Thyroid gland (tissue), 4 donors: ENCODE results near the gene LPAR4.

ENCODE experiments used
- POLR2A ChIP-seq, 2 donors: fragments of 450-650 bp; IDR thresholded peaks; one replicate each; pipeline ENCODE4 v1.6.1; 2017; ENCODE audit warnings: antibody characterized with exemption in 2 of 2, mild to moderate bottlenecking in 2 of 2, moderate library complexity in 1 of 2
- TF ChIP-seq, protein P1 (sequence below), 6 experiments: fragments of 200-600 bp in 3 of 6; fragments of 450-650 bp in 3 of 6; sonication (generic) in 3 of 6; IDR thresholded peaks; one replicate each; pipeline ENCODE4 v1.5.1; 2016 to 2019; ENCODE audit warnings: antibody characterized with exemption in 6 of 6, mild to moderate bottlenecking in 2 of 6, inconsistent platforms in 1 of 6, moderate library complexity in 1 of 6

DNA sequence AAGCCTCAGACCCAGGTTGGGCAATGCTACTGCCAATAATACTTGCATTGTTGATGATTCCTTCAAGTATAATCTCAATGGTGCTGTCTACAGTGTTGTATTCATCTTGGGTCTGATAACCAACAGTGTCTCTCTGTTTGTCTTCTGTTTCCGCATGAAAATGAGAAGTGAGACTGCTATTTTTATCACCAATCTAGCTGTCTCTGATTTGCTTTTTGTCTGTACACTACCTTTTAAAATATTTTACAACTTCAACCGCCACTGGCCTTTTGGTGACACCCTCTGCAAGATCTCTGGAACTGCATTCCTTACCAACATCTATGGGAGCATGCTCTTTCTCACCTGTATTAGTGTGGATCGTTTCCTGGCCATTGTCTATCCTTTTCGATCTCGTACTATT, 7.4 kb downstream of the LPAR4 start:
- TF ChIP-seq, protein P1, sequence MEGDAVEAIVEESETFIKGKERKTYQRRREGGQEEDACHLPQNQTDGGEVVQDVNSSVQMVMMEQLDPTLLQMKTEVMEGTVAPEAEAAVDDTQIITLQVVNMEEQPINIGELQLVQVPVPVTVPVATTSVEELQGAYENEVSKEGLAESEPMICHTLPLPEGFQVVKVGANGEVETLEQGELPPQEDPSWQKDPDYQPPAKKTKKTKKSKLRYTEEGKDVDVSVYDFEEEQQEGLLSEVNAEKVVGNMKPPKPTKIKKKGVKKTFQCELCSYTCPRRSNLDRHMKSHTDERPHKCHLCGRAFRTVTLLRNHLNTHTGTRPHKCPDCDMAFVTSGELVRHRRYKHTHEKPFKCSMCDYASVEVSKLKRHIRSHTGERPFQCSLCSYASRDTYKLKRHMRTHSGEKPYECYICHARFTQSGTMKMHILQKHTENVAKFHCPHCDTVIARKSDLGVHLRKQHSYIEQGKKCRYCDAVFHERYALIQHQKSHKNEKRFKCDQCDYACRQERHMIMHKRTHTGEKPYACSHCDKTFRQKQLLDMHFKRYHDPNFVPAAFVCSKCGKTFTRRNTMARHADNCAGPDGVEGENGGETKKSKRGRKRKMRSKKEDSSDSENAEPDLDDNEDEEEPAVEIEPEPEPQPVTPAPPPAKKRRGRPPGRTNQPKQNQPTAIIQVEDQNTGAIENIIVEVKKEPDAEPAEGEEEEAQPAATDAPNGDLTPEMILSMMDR (IDR thresholded peaks at IDR 0.05), result no peak
- TF ChIP-seq POLR2A (IDR thresholded peaks at IDR 0.05), result no peak
